ENCODE results near the gene ZNF621.

Gene ZNF621

GRCh38 chr3:40566694-40567093, 41.9 kb downstream of the ZNF621 start:
- TF ChIP-seq ZNF8 (CRISPR knock-in tag; IDR thresholded peaks at IDR 0.05), result no peak
- no peak for TF ChIP-seq PATZ1 (CRISPR knock-in tag; IDR thresholded peaks at IDR 0.05; ENCODE audit: borderline replicate concordance)
- TF ChIP-seq TOX (CRISPR knock-in tag; IDR thresholded peaks at IDR 0.05; ENCODE audit: borderline replicate concordance), result no peak
- no peak for TF ChIP-seq ZC3H10 (CRISPR knock-in tag; IDR thresholded peaks at IDR 0.05)
- TF ChIP-seq TSHZ2 (CRISPR knock-in tag; IDR thresholded peaks at IDR 0.05), result no peak
- no peak for TF ChIP-seq RARB (CRISPR knock-in tag; IDR thresholded peaks at IDR 0.05)
- no peak for TF ChIP-seq ZNF565 (CRISPR knock-in tag; conservative IDR thresholded peaks at IDR 0.05; ENCODE audit: low read depth)
- TF ChIP-seq TCF4 (CRISPR knock-in tag; IDR thresholded peaks at IDR 0.05; ENCODE audit: borderline replicate concordance), result no peak
- TF ChIP-seq ZNF70 (CRISPR knock-in tag; IDR thresholded peaks at IDR 0.05), result no peak
- no peak for TF ChIP-seq ZFP3 (CRISPR knock-in tag; IDR thresholded peaks at IDR 0.05)
- no peak for TF ChIP-seq CSDC2 (CRISPR knock-in tag; IDR thresholded peaks at IDR 0.05)
- TF ChIP-seq ISL1 (CRISPR knock-in tag; IDR thresholded peaks at IDR 0.05), result no peak
- no peak for TF ChIP-seq PPARA (CRISPR knock-in tag; IDR thresholded peaks at IDR 0.05; ENCODE audit: borderline replicate concordance)
- TF ChIP-seq GLIS3 (CRISPR knock-in tag; IDR thresholded peaks at IDR 0.05), result no peak
- TF ChIP-seq OSR1 (CRISPR knock-in tag; IDR thresholded peaks at IDR 0.05), result no peak
- no peak for TF ChIP-seq ZFP30 (CRISPR knock-in tag; IDR thresholded peaks at IDR 0.05)
- no peak for TF ChIP-seq CREB5 (CRISPR knock-in tag; IDR thresholded peaks at IDR 0.05; ENCODE audit: low read depth)
- TF ChIP-seq SNAI2 (CRISPR knock-in tag; IDR thresholded peaks at IDR 0.05), result no peak
- no peak for TF ChIP-seq CSRNP3 (CRISPR knock-in tag; IDR thresholded peaks at IDR 0.05)
- no peak for ATAC-seq

- no peak for ATAC-seq
- TF ChIP-seq TCF4 (CRISPR knock-in tag; IDR thresholded peaks at IDR 0.05; ENCODE audit: borderline replicate concordance) (no peak), GLIS3 (CRISPR knock-in tag; IDR thresholded peaks at IDR 0.05) (no peak)
Observed at GRCh38 chr3:40572588-40572987, 47.8 kb downstream of the ZNF621 start.

- ATAC-seq, result no peak
- TF ChIP-seq ZC3H10 (CRISPR knock-in tag; IDR thresholded peaks at IDR 0.05) (no peak), GLIS3 (CRISPR knock-in tag; IDR thresholded peaks at IDR 0.05) (no peak), TOX (CRISPR knock-in tag; IDR thresholded peaks at IDR 0.05; ENCODE audit: borderline replicate concordance) (no peak), SNAI2 (CRISPR knock-in tag; IDR thresholded peaks at IDR 0.05) (no peak), RARB (CRISPR knock-in tag; IDR thresholded peaks at IDR 0.05) (no peak), OSR1 (CRISPR knock-in tag; IDR thresholded peaks at IDR 0.05) (no peak), CSRNP3 (CRISPR knock-in tag; IDR thresholded peaks at IDR 0.05) (no peak), ZFP30 (CRISPR knock-in tag; IDR thresholded peaks at IDR 0.05) (no peak), PATZ1 (CRISPR knock-in tag; IDR thresholded peaks at IDR 0.05; ENCODE audit: borderline replicate concordance) (no peak), ARNTL (CRISPR knock-in tag; IDR thresholded peaks at IDR 0.05; ENCODE audit: borderline replicate concordance, low read depth) (no peak), ISL1 (CRISPR knock-in tag; IDR thresholded peaks at IDR 0.05) (no peak), PPARA (CRISPR knock-in tag; IDR thresholded peaks at IDR 0.05; ENCODE audit: borderline replicate concordance) (no peak), TSHZ2 (CRISPR knock-in tag; IDR thresholded peaks at IDR 0.05) (no peak), ZNF565 (CRISPR knock-in tag; conservative IDR thresholded peaks at IDR 0.05; ENCODE audit: low read depth) (no peak), ZFP3 (CRISPR knock-in tag; IDR thresholded peaks at IDR 0.05) (no peak), CREB5 (CRISPR knock-in tag; IDR thresholded peaks at IDR 0.05; ENCODE audit: low read depth) (no peak), ZNF8 (CRISPR knock-in tag; IDR thresholded peaks at IDR 0.05) (no peak), BACH2 (CRISPR knock-in tag; IDR thresholded peaks at IDR 0.05; ENCODE audit: borderline replicate concordance) (no peak)
Observed at GRCh38 chr3:40574050-40574449, 49.3 kb downstream of the ZNF621 start.

Data from SK-N-SH treated with all-trans-retinoic acid at 6 μM for 48 hours (cell line).